Measurements from ENCODE around the gene TRIM46.

Gene TRIM46

DNA sequence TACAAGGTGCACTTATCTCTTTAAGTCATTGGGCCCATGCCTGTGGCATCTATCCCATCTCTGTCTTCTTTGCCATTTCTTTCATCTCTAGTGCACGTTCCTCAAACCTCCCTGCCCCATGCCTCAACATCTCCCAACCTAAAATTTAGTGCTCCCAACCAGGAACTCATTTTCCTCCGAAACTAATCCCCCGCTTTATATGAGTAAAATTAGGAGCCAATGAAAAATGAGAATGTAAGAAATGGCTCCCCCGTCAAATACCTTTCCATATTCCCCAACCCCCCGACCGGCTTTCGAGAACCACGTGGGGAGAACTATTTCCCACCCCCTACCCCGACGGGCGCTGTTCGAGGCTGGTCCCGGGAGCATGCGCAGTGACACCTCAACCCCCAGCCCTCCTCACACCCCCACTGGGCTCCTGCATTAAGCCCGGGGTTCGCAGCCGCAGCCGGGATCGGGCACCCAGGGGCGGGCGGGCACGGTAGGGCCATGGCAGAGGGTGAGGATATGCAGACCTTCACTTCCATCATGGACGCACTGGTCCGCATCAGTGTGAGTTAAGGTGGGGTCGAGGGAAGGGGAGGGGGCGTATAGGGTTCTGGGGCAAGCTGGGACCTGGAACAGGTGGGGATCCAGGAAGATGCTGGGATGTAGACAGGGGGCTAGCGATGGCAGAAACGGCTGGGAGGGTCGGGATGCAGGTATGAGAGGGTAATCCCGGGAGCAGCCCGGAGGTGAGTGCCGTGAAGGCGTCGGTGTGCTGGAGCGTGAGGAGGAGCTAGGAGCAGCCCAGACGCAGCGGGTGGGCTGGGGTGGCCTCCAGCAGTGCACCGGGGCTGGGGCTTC, at the start of gene TRIM46:
Gene TRIM46 (plus strand): TSS at position 372 of the 846 bp plus-strand sequence. CDS start 118 bp downstream, at position 490.
- no peak for DNase-seq

DNA sequence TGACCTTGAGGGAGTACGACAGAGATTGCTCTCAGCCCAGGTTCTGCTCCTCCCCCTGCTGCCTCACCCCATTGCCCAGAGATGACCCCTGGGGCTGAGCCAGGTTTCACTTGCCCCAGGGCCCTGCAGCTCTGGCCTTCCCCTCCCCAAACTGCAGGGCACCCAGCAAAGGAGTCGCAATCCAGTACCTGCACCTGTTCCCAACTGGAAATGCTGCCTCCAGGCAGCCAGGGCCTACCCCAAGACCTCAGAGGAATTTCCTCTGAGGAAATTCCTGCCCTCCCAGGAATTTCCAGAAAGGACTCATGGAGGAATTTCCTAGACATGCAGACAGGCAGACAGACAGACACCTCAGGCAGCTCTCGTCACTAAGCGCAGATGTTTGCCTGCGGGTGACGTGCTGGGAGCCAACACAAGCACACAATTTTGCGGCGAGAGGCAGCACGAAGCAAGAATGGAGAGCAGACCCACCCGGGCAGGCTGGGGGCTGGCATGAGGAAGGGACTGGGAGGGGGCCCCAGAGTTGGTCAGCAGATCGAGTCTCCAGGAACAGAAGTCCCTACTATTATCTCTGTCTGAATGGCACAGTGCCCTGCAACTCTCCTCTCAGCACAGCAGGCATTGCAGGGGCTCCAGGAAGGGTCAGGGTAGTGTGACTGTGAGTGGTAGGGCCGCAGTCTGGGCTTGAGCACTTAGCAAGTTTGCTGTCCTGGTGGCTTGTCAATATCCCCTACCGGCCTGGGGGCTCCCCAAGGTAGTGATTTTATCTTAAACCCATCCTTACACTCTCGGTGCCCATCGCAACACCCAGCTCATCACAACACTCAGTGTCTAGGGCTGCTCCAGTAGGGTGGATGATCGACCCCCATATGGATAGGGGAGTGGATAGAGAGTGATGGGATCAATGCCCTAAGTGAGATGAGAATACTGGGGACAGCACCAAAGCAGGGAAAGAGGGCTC, 48.9 kb upstream of the TRIM46 start:
- DNase-seq, result no peak

DNA sequence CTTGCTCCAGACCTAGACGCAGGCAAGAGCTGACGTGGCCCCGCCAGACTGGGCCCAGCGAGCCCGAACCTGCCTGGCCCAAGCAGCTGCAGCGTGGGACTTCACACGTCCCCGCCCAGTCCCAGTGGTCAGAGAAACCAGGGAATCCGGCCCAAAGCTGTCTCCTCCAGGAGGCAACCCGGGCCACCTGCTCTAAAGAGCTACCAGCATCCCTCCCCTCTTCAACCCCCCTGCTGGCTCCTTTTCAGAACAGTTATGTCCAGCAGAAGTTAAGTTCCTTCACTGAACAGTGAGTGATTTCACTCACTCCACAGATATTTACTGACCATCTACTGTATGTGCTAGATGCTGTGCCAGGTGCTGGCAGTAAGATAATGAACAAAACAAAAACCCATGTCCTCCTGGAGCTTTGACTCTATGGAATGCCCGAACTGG, 48.1 kb upstream of the TRIM46 start:
- DNase-seq, result no peak

DNA sequence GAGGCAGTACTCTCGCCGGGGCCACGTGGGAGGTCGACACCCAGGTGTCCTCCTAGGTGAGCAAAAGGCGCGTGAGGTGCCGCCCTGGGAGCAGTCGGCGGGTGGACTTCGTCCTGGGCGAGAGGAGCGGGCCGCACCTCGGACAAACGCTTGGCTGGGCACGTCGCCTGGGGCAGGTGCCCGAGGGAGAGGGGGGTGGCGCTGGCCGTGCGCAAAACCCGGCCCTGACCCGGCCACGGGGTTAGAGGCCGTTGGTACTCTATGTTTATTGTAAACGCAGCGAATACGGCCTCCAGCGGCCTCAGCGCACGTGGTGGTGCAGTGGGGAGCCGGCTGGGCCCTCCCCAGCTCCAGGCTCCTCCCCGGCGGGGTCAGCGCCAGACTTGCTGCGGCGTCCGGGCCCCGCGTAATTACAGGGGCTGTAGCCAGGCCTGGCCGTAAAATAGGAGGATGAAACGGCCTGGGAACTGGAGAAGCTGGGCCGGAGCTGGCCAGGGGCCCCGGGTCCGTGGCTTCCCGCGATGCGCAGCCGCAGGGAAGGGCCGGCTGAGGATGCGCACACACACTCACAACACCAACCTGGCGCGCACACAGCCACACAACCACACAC, 47.6 kb upstream of the TRIM46 start:
- peak; percentile 77 for DNase-seq

DNA sequence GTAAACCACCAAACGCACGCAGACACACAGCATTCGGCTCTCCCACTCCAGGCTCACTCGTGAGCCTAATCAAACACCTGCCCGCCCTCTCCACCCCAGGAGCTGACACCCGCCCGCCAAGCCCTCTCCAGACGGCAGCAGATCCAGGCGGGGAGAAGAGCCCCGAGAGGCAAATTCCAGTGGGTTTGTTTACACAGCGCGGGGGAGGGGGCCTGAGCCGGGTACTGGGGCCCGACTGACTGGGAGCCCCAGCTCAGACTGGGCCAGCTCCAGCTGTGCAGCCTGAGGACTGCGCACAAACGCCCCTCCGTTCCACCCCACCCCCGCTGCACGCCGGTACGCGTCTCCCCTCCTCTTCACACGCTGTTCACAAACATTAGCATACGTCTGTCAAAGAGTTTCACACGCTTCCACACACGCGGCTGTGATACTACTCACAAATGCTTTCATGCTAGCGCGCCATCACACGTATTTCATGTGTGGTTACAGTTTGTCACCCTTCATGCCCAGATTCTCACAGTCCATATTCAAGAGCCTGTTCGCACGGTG, 47.0 kb upstream of the TRIM46 start:
- no peak for DNase-seq

DNA sequence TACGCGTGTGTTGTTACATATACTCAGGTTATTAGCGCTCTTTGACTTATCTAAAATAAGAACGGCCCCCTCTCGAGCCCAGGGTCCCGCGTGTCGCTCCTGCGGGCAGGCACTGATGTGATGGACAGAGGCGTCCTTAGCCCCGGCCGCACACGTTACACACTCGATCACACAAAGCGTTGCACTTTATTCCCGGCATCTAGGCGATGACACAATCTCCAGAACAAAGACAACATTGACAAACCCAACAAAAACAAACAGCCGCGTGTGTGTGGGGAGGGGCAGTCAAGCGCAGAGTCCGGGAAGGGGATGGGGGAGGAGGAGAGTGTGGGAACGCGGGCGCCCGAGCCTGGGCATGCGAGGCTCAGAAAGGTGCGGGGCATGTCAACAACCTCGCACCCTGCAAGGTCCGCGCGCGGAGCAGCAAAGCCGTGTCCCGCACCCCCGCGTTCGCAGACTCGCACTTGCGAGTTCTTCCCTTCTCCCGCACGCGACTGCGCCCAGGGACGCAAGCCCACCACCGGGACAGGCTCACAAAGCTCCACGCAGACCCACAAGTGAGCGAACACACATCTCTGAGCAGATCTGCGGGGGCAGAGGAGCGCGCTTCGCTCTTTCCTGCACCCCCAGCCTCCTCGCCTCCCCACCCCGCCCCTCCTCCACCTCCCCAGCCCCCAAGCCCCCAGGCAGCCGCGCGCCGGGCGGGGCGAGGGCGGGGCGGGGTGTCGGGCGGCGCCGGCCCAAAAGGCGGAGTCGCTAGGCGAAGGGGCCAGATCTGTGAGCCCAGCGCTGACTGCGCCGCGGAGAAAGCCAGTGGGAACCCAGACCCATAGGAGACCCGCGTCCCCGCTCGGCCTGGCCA, 46.3 kb upstream of the TRIM46 start, which contains the start of gene EFNA1:
Gene EFNA1 (plus strand): TSS at position 772 of the 862 bp plus-strand sequence. CDS start 102 bp downstream, outside the sequence.
- DNase-seq, result peak; percentile 71

DNA sequence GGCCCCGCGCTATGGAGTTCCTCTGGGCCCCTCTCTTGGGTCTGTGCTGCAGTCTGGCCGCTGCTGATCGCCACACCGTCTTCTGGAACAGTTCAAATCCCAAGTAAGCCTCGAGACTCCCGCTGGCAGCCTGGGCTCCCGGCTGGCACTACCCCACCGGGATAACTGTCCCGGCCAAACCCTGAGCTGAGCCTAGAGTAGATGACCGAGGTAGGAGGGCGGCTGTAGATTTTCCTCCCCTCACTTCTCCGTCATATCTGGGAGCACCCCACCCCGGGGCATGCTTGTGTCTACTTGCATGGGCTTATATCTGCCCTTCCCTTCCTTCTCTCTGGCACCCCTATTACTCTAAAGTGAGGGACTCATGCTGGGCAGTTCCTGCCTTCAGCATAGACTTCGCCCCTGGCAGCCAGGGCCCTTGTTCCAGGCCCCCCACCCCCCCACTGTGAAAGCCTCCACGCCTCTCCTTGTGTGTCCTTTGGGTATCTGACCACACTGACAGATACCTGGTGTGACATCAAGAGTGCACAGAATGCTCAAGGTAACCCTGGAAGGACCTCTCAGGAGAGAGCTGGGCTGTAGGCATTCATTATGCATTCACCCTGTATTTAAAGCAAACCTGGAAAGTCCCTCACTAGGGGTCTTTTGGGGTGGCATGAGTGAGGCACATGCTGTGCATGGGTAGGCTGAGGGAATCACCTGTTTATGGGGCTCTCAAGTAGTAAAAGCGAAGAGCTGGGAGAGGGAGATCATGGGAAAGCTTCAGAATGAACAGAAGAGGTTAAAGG, 45.5 kb upstream of the TRIM46 start:
- no peak for DNase-seq

- DNase-seq, result no peak
Observed at GRCh38 chr1:155128755-155129473, 44.7 kb upstream of the TRIM46 start.

GRCh38 chr1:155130272-155131006, 43.2 kb upstream of the TRIM46 start:
- DNase-seq, result no peak

DNA sequence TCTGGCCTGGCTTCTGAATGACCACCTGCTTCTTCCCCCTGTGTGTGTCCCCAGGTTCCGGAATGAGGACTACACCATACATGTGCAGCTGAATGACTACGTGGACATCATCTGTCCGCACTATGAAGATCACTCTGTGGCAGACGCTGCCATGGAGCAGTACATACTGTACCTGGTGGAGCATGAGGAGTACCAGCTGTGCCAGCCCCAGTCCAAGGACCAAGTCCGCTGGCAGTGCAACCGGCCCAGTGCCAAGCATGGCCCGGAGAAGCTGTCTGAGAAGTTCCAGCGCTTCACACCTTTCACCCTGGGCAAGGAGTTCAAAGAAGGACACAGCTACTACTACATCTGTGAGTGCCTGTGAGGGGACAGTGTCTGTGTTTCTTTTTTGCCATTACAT, 42.4 kb upstream of the TRIM46 start:
- no peak for DNase-seq

DNA sequence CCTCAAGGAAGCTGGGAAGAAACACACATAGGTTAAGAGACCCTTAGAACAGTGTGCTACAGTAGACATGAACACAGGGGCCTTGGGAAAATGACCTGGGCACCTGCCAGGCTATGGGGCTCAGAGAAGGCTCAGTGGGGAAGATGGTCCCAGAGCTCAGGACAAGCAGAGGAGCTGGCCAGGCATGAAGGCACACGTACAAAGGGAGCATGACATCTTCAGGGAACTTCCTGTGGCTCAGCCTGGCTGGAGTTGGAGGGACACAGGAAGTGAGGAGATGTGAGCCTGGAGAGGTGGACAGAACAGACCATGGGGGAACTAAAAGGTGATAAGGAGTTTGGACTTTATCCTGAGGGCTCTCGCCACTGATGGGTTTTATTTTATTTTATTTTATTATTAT, 41.8 kb upstream of the TRIM46 start:
- no peak for DNase-seq

GRCh38 chr1:155133799-155134281, 39.8 kb upstream of the TRIM46 start:
- no peak for DNase-seq

DNA sequence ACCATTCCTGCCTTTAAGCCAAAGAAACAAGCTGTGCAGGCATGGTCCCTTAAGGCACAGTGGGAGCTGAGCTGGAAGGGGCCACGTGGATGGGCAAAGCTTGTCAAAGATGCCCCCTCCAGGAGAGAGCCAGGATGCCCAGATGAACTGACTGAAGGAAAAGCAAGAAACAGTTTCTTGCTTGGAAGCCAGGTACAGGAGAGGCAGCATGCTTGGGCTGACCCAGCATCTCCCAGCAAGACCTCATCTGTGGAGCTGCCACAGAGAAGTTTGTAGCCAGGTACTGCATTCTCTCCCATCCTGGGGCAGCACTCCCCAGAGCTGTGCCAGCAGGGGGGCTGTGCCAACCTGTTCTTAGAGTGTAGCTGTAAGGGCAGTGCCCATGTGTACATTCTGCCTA, 39.3 kb upstream of the TRIM46 start:
- DNase-seq, result no peak

- DNase-seq, result peak; percentile 88
Observed at GRCh38 chr1:155134880-155135414, 38.7 kb upstream of the TRIM46 start.

GRCh38 chr1:155135415-155136028, 38.1 kb upstream of the TRIM46 start, which contains the start of gene SLC50A1:
Gene SLC50A1, plus strand, starts transcription at chr1:155135852. Its CDS starts 60 bp downstream, at chr1:155135912.
- DNase-seq, result peak; percentile 97

GRCh38 chr1:155136748-155137147, 36.9 kb upstream of the TRIM46 start:
- no peak for DNase-seq

DNA sequence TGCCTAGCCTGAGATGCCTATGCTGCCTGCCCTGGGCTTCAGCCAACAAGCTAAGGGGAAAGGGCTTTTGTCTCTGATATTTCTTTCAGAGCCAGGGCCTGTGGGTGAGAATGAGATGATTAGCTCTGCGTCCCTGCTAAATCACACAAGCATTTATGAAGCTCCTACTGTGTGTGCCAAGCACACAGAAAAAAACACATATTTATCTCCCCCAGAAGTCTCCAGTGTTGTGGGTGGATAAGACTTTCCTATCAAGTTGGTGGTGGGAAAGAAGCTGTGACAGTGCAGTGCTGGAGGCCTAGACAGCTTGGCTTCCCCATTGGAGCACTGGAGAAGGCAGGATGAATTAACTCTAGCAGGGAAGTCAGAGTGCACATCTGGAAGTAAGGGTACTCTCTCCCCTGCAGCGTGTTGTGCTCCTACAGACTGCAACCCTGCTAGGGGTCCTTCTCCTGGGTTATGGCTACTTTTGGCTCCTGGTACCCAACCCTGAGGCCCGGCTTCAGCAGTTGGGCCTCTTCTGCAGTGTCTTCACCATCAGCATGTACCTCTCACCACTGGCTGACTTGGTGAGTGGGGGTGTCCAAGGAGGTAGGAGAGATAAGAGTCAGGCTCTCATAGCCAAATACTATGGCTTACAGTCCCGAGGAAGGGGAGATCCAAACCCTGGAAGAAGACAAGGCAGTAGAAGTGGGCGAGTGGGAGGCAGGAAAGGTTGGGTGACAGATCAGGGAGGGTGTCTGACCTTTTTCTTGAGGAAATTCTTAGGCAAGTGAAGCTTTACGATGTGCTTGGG, 36.3 kb upstream of the TRIM46 start:
- DNase-seq, result no peak
